Activated naive CD4-positive, alpha-beta T cell treated with Interleukin-2 at 50 U/mL for 16 hours (primary cell): ENCODE results near the gene GRIPAP1.

ENCODE experiments used
- DNase-seq: peaks from one replicate; pipeline ENCODE4 v3.0.0-alpha.2; 2020

Gene GRIPAP1

DNA sequence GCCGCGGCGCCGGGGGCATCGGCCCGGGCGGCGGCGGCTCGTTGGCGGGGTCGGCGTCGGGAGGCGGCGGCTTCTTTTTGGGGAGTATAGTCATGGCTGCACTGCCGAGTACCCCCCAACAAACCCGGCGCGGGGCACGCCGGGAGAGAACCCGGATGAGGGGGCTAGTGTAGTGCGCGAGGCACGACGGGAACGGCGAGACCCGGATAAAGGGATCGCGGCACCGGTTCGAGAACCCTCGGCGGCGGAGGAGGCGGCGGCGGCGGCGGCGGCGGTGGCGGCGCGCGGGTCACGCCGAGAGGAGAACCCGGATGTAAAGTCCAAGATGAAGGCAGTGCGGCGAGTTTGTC is 44.6 kb downstream of the GRIPAP1 start, which contains the start of gene OTUD5:
TSS of gene OTUD5 (minus strand) at position 131 of the 350 bp plus-strand sequence. CDS start at position 94, 37 bp downstream.
- DNase-seq, result peak; percentile 81

- DNase-seq, result peak; percentile 69
These were observed 45.2 kb downstream of the GRIPAP1 start for GRCh38 chrX:48956728-48957414.

GRCh38 chrX:48948589-48948988 is 53.5 kb downstream of the GRIPAP1 start:
- no peak for DNase-seq

DNA sequence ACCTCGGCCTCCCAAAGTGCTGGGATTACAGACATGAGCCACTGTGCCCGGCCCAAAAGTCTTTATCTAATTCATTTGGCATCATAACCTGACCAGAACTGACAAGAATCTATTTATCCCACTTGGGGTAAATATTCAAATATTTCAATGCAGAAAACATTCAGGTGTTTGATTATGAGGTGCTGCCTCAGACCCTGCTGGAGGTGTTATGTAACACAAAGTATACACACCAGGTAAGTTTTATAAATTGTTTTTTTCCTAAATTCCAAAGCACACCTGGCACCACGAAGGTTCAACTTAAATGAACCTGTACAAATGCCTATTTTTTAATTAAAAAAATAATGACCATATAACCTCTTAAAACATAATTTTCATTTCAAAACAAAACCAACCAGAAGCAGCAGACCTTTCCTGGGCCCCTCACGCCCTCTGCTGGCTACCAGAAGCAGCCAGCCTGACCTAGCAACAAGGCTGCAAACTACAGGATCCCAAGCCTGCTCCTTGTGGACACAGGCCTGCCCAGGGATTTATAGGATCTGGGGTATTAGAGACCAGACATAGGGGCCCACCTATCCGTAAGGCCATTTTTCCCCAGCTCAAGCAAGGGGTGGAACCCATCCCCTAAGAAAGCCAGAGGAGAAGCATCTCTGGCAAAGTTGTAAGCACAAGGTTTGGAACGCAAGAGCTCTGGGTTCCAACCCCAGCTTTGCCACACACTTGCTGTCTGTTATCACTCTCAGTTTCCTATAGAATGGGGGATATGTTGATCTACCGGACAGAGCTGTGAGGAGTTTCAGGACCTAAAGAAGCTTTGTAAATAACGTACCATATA is 56.3 kb downstream of the GRIPAP1 start:
- peak; percentile 55 for DNase-seq

DNA sequence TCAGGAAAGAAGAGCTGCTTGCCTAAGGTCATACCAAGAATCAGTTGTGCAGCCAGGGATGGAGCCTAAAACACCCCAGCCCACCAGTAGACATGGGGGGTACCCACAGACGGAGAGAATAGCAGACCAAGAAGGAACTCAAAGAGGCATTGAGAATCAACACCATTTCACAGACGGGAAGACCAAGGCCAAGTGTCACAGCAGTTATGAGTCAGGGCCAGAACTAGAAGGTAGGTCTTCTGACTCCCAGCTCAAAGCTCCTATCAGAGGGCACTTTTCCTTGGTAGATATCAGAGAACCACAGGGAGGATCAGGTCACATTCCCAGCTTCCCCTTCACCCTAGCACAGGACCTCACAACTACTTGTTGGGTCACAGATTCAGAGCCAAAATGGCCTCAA is 59.2 kb downstream of the GRIPAP1 start:
- peak; percentile 11 for DNase-seq

DNA sequence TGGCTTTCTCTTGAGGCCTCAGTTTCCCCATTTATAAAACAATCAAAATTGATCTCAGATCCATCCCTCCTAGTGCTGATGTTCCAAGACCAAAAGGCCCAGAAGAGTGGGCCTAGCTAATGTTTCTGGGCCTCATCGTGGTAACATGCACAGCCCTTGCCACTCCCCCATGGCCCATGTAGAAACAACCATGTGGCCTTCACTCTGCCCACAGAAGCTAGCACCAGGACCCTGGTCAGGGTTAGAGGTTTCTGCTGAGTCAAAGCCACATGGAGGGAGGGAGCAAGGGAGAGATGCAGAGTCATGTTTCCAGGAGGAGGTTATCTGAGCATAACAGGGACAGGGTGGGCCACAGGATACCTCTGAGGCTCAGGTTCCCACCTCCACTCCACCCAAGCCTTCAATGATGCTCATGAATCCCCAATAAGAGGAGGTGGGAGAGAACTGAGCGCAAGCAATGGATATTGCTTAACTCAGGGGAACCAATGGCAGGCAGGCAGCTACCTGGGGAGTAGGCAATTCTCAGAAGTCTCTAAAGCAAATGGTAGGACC is 61.6 kb downstream of the GRIPAP1 start:
- no peak for DNase-seq

GRCh38 chrX:48939524-48940228 is 62.4 kb downstream of the GRIPAP1 start:
- DNase-seq, result peak; percentile 15

GRCh38 chrX:48938721-48939425 is 63.2 kb downstream of the GRIPAP1 start:
- DNase-seq, result peak; percentile 79

DNA sequence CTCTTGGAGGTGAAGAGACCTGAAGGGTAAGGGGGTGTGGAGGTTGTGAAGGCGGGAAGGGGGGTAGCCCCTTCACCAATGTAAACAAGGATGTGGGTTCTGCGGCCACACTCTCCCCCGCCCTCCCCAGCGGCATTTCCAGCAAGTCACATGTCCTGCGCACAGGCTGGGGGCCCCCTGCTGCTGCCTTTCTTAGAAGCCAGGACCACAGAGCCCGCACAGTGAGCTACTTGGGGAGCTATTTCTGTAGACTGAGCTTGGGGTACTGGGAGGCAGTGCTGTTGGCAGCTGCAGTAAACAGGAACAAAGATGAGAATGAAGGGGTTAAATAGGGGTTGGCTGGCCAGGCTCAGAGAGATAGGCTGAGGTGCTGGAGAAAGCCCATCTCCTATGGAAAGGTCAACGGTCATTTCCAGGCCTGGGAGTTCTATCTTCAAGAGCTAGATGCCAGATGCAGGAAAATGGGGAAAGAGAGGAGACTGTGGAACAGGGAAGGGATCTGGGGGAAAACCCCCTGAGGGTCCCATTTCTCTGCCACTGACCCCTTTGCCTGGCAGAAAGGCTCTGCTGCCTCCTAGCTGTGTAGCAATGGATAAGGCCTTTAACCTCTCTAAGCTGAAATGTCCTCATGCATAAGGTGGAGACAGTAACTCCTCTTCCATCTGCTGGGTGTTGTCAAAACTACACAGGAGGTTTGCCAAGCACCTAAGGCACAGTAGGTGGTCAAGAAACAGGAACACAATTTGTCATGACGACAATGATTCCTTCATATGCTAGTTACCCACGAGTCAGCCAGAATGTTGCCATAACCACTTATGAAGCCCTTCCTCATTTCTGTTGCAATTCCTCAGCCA is 64.8 kb downstream of the GRIPAP1 start:
- peak; percentile 90 for DNase-seq

- no peak for DNase-seq
These were observed 65.5 kb downstream of the GRIPAP1 start for GRCh38 chrX:48936429-48937053.

- DNase-seq, result no peak
These were observed 66.8 kb downstream of the GRIPAP1 start for GRCh38 chrX:48935301-48935670.

DNA sequence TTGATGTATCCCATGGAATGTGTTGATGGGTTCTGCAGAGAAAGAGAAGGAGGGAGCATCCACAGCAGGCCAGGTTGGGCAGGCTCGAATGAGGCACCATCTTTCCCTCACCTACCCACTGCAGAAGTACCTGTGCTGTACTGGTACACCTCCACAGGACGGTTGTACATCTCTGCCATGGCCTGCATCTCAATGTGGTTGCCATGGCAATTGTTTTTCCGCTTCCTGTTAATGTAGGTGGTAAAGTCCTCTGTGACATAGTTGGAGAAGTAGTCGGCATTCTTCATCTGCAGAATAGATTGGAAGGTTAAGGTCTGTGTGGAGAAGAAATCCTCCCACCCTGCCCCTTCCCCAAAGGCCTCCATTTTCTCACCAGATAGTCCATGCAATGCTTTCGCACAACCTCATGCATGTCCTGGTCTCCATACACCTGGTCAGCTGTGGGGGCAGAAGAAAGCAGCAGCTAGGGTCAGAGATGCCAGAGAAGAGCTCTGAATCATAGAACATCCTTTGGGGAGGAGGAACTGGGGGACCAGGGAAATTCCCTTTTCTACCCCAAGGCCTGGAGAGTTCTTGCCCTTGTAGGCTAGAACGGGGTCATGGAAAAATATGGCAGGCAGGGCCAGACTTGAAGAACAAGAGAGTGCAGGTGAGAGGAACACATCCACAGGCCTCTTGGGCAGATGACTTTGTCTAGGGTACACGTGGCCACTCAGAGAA is 67.3 kb downstream of the GRIPAP1 start:
- peak; percentile 37 for DNase-seq

DNA sequence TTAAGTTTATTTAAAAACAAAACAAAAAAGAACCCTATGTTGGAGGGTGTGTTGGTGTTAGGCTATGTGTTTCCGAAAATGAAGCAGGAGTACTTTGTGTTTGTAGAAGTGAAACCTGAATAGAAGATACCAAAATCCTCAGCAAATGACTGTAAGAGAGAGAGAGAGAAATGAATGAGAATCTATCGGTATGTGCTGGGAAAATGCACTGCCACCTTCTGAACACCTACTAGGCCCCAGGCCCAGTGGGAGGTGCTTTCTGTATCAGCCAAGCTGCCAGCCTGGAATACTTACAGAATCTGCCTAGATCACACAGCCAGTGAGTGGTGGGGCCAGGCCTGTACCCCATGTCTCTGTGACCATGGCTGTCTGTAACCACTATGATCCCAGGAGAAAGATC is 68.3 kb downstream of the GRIPAP1 start:
- peak; percentile 51 for DNase-seq

DNA sequence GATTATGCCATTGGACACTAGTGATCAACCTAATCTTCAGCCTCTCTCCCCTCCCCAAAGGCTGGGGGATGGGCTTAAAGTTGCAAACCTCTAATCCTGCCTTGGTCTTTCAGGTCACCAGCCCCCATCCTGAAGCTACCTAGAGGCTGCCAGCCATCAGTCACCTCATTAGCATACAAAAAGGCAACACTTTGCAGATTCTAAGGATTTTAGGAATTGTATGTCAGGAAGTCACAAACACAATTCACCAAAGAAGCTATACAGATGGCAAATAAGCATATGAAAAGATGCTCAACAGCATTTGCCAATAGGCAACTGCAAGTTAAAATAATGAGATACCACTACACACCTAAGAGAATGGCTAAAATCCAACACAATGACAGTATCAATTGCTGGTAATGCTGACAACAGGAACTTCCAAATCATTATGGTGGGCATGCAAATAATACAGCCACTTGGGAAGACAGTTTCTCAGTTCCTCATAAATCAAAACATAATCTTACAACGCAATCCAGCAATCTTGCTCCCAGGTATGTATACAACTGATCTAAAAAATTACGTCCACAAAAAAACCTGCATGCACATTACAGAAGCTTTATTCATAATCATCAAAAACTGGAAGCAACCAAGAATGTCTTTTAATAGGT is 74.2 kb downstream of the GRIPAP1 start:
- no peak for DNase-seq

DNA sequence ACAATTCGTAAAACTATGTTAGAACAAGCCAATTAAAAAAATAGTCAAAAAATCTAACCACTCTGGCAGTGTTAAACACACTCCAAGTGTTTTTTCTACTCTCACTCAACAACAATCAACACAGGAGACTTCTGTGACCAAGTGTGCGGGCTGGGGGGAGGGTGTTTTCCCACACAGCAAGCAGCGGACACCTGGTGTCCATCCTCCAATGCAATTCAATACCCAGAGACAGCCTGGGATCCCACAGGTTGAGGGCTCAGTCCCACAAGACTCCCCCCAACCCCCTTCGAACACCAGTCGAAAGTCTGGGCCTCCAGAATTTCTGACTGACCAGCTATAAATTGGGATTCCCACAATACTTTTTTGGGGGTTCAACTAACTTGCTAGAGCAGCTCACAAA is 74.9 kb downstream of the GRIPAP1 start:
- DNase-seq, result no peak

DNA sequence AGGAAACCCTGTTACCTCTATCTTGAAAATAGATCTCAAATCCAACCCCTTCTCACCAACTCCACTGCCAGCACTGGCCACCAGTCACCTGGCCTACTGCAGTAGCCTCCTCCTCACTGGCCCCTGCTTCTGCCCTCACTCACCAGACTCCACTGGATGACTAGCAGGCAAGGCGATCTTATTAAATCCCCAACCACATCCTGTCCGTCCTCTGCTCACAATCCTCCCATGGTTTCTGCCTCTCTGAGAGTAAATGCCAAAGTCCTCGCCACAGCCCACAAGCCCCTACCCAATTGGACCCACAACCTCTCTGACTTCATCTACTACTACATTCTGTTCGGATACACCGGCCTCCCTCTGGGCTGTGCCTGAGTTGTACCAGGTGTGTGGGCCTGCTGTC is 77.8 kb downstream of the GRIPAP1 start:
- no peak for DNase-seq

- no peak for DNase-seq
These were observed 78.3 kb downstream of the GRIPAP1 start for GRCh38 chrX:48923771-48924170.
